ENCODE results near the gene CTNNAL1. TPM values are rescaled to one million over a fixed set of nuclear protein-coding genes. Genes with fewer than 3 reads are reported as not detected.

Gene CTNNAL1
- total and polyA plus RNA-seq, 2 of the 8 experiments (the other 6 are each of a cell fraction or from before 2014, with no cell fraction given) = 23.2 to 66.1 TPM

DNA sequence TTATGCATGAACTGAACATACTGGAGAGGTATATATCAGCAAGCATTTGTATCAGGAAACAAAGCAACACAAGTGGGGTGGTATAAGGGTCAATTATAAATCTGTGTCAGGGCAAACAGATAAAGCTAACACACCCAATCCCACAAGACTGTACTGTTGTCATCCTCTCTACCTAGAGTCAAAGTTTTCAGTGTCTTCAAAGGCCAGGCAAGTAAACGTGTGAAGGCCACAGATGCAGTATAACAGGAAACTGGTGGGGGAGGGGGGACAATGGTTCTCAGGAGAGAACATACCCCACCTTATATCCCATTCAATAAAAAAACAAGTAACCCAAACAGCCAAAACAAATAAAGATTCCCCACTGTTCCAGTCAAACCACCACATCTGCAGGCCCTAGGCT, 101.5 kb downstream of the CTNNAL1 start (continued):
- no peak for TF ChIP-seq HDAC2 (IDR thresholded peaks at IDR 0.05; ENCODE audit: borderline replicate concordance in 1 of 2, low read depth in 2 of 2, low read length in 2 of 2)
